Measurements from ENCODE around the gene TUFM. TPM values are rescaled to one million over a fixed set of nuclear protein-coding genes. Genes with fewer than 3 reads are reported as not detected.

TUFM gene
- total RNA-seq, 1 experiment from 2014 or later, result 161 TPM

- peaks cover 15% of the 10 kb centered on the region for H3K79me2 ChIP-seq (ENCODE audit: low read length)
- H4K20me1 ChIP-seq (ENCODE audit: insufficient read depth, low read depth, low read length), result no peaks in the 10 kb centered on the region
- peak within 1 kb of the TSS; percentile 93 for H3K4me3 ChIP-seq (ENCODE audit: low read length)
- H3K36me3 ChIP-seq (ENCODE audit: insufficient read depth, low read length), result 0 out of 2 replicates have a peak, but pooled peaks cover 2% of the 10 kb centered on the region
- H3K4me2 ChIP-seq (ENCODE audit: low read depth, low read length, poor library complexity, severe bottlenecking), result peak within 1 kb of the TSS; percentile 97
- no peak for DNase-seq
- H3K9me3 ChIP-seq (ENCODE audit: low read length), result no peaks in the 10 kb centered on the region
- peak within 1 kb of the TSS; percentile 87 for H3K27ac ChIP-seq (ENCODE audit: low read length)
- peak within 1 kb of the TSS; percentile 67 for H2AFZ ChIP-seq (ENCODE audit: low read length)
- H3K9me2 ChIP-seq (replicated peaks; ENCODE audit: insufficient read depth, low read length), result no peaks in the 10 kb centered on the region
- H3K27me3 ChIP-seq (ENCODE audit: low read length), result no peaks in the 10 kb centered on the region
- peak within 1 kb of the TSS; percentile 99 for H3K9ac ChIP-seq (ENCODE audit: low read length)
- H3K4me1 ChIP-seq (ENCODE audit: low read length), result peaks cover 26% of the 10 kb centered on the region
These were observed 32.2 kb upstream of the TUFM start, which contains the start of gene ATP2A1 for GRCh38 chr16:28878083-28878926. ATP2A1 (plus strand) TSS chr16:28878488; CDS start chr16:28878672, 184 bp downstream.

- peak overlapping the region; percentile 97 for H3K4me2 ChIP-seq (ENCODE audit: low read depth, low read length, poor library complexity, severe bottlenecking)
- no peaks in the 10 kb centered on the region for H3K9me2 ChIP-seq (replicated peaks; ENCODE audit: insufficient read depth, low read length)
- no peak for DNase-seq
- peak overlapping the region; percentile 93; the same call in 1 of the 2 replicates for H3K4me3 ChIP-seq (ENCODE audit: low read length)
- H4K20me1 ChIP-seq (ENCODE audit: insufficient read depth, low read depth, low read length), result no peaks in the 10 kb centered on the region
- no peaks in the 10 kb centered on the region for H3K27me3 ChIP-seq (ENCODE audit: low read length)
- H3K27ac ChIP-seq (ENCODE audit: low read length), result no peak overlapping the region
- peaks cover 26% of the 10 kb centered on the region for H3K4me1 ChIP-seq (ENCODE audit: low read length)
- peak overlapping the region; percentile 99 for H3K9ac ChIP-seq (ENCODE audit: low read length)
- H3K36me3 ChIP-seq (ENCODE audit: insufficient read depth, low read length), result 0 out of 2 replicates have a peak, but pooled peaks cover 2% of the 10 kb centered on the region
- H2AFZ ChIP-seq (ENCODE audit: low read length), result no peak overlapping the region
- H3K79me2 ChIP-seq (ENCODE audit: low read length), result peaks cover 15% of the 10 kb centered on the region
- no peaks in the 10 kb centered on the region for H3K9me3 ChIP-seq (ENCODE audit: low read length)
These were observed 31.5 kb upstream of the TUFM start for GRCh38 chr16:28877655-28878000.

- Histone ChIP-seq H3K4me2 (ENCODE audit: low read depth, low read length, poor library complexity, severe bottlenecking) (no peak overlapping the region), H3K27ac (ENCODE audit: low read length) (no peak overlapping the region), H3K9me3 (ENCODE audit: low read length) (no peaks in the 10 kb centered on the region), H3K4me1 (ENCODE audit: low read length) (peaks cover 26% of the 10 kb centered on the region), H3K36me3 (ENCODE audit: insufficient read depth, low read length) (0 out of 2 replicates have a peak, but pooled peaks cover 2% of the 10 kb centered on the region), H4K20me1 (ENCODE audit: insufficient read depth, low read depth, low read length) (no peaks in the 10 kb centered on the region), H3K79me2 (ENCODE audit: low read length) (peaks cover 15% of the 10 kb centered on the region), H3K4me3 (ENCODE audit: low read length) (no peak overlapping the region), H3K9ac (ENCODE audit: low read length) (no peak overlapping the region; the same call in 1 of the 2 replicates), H2AFZ (ENCODE audit: low read length) (no peak overlapping the region), H3K27me3 (ENCODE audit: low read length) (no peaks in the 10 kb centered on the region), H3K9me2 (replicated peaks; ENCODE audit: insufficient read depth, low read length) (no peaks in the 10 kb centered on the region)
- no peak for DNase-seq
These were observed 31.0 kb upstream of the TUFM start for GRCh38 chr16:28876973-28877654.

- Histone ChIP-seq H3K4me2 (ENCODE audit: low read depth, low read length, poor library complexity, severe bottlenecking) (no peak overlapping the region), H3K79me2 (ENCODE audit: low read length) (peaks cover 15% of the 10 kb centered on the region), H3K27me3 (ENCODE audit: low read length) (no peaks in the 10 kb centered on the region), H3K36me3 (ENCODE audit: insufficient read depth, low read length) (0 out of 2 replicates have a peak, but pooled peaks cover 2% of the 10 kb centered on the region), H3K9ac (ENCODE audit: low read length) (no peak overlapping the region), H3K4me3 (ENCODE audit: low read length) (no peak overlapping the region), H3K9me3 (ENCODE audit: low read length) (no peaks in the 10 kb centered on the region), H3K4me1 (ENCODE audit: low read length) (peaks cover 26% of the 10 kb centered on the region), H3K27ac (ENCODE audit: low read length) (no peak overlapping the region), H3K9me2 (replicated peaks; ENCODE audit: insufficient read depth, low read length) (no peaks in the 10 kb centered on the region), H4K20me1 (ENCODE audit: insufficient read depth, low read depth, low read length) (no peaks in the 10 kb centered on the region), H2AFZ (ENCODE audit: low read length) (no peak overlapping the region)
- no peak for DNase-seq
These were observed 30.0 kb upstream of the TUFM start for GRCh38 chr16:28876019-28876659.

GRCh38 chr16:28875134-28876018, 29.2 kb upstream of the TUFM start:
- Histone ChIP-seq H3K27me3 (ENCODE audit: low read length) (no peaks in the 10 kb centered on the region), H3K9ac (ENCODE audit: low read length) (no peak overlapping the region), H3K4me3 (ENCODE audit: low read length) (no peak overlapping the region), H3K27ac (ENCODE audit: low read length) (no peak overlapping the region), H3K9me3 (ENCODE audit: low read length) (no peaks in the 10 kb centered on the region), H3K79me2 (ENCODE audit: low read length) (peaks cover 15% of the 10 kb centered on the region), H3K36me3 (ENCODE audit: insufficient read depth, low read length) (0 out of 2 replicates have a peak, but pooled peaks cover 2% of the 10 kb centered on the region), H4K20me1 (ENCODE audit: insufficient read depth, low read depth, low read length) (no peaks in the 10 kb centered on the region), H3K4me2 (ENCODE audit: low read depth, low read length, poor library complexity, severe bottlenecking) (no peak overlapping the region), H3K4me1 (ENCODE audit: low read length) (peaks cover 26% of the 10 kb centered on the region), H2AFZ (ENCODE audit: low read length) (no peak overlapping the region), H3K9me2 (replicated peaks; ENCODE audit: insufficient read depth, low read length) (no peaks in the 10 kb centered on the region)
- no peak for DNase-seq

- Histone ChIP-seq H3K9me3 (ENCODE audit: low read length) (no peaks in the 10 kb centered on the region), H3K27ac (ENCODE audit: low read length) (no peak overlapping the region)
These were observed 28.3 kb upstream of the TUFM start for GRCh38 chr16:28874406-28874805.

GRCh38 chr16:28873543-28874201, 27.5 kb upstream of the TUFM start:
- Histone ChIP-seq H3K4me2 (ENCODE audit: low read depth, low read length, poor library complexity, severe bottlenecking) (no peak overlapping the region), H2AFZ (ENCODE audit: low read length) (no peak overlapping the region), H3K79me2 (ENCODE audit: low read length) (peaks cover 8% of the 10 kb centered on the region), H3K4me1 (ENCODE audit: low read length) (peaks cover 15% of the 10 kb centered on the region), H3K27me3 (ENCODE audit: low read length) (no peaks in the 10 kb centered on the region), H3K9me2 (replicated peaks; ENCODE audit: insufficient read depth, low read length) (no peaks in the 10 kb centered on the region), H3K9me3 (ENCODE audit: low read length) (no peaks in the 10 kb centered on the region), H3K9ac (ENCODE audit: low read length) (no peak overlapping the region), H3K4me3 (ENCODE audit: low read length) (no peak overlapping the region), H3K27ac (ENCODE audit: low read length) (no peak overlapping the region), H3K36me3 (ENCODE audit: insufficient read depth, low read length) (peaks cover 7% of the 10 kb centered on the region; the same call in 1 of the 2 replicates), H4K20me1 (ENCODE audit: insufficient read depth, low read depth, low read length) (no peaks in the 10 kb centered on the region)
- DNase-seq, result peak; percentile 86

More at GRCh38 chr16:28874406-28874805, 28.3 kb upstream of the TUFM start:
- H2AFZ ChIP-seq (ENCODE audit: low read length), result no peak overlapping the region
- no peaks in the 10 kb centered on the region for H4K20me1 ChIP-seq (ENCODE audit: insufficient read depth, low read depth, low read length)
- peaks cover 20% of the 10 kb centered on the region for H3K4me1 ChIP-seq (ENCODE audit: low read length)
- no peak for DNase-seq
- no peaks in the 10 kb centered on the region for H3K9me2 ChIP-seq (replicated peaks; ENCODE audit: insufficient read depth, low read length)
- no peak overlapping the region for H3K9ac ChIP-seq (ENCODE audit: low read length)
- H3K36me3 ChIP-seq (ENCODE audit: insufficient read depth, low read length), result 0 out of 2 replicates have a peak, but pooled peaks cover 2% of the 10 kb centered on the region
- H3K4me2 ChIP-seq (ENCODE audit: low read depth, low read length, poor library complexity, severe bottlenecking), result no peak overlapping the region
- peaks cover 15% of the 10 kb centered on the region for H3K79me2 ChIP-seq (ENCODE audit: low read length)
- H3K27me3 ChIP-seq (ENCODE audit: low read length), result no peaks in the 10 kb centered on the region
- no peak overlapping the region for H3K4me3 ChIP-seq (ENCODE audit: low read length)

Data from Karpas-422 (cell line).